Measurements from ENCODE around the gene NAV1.

DNA sequence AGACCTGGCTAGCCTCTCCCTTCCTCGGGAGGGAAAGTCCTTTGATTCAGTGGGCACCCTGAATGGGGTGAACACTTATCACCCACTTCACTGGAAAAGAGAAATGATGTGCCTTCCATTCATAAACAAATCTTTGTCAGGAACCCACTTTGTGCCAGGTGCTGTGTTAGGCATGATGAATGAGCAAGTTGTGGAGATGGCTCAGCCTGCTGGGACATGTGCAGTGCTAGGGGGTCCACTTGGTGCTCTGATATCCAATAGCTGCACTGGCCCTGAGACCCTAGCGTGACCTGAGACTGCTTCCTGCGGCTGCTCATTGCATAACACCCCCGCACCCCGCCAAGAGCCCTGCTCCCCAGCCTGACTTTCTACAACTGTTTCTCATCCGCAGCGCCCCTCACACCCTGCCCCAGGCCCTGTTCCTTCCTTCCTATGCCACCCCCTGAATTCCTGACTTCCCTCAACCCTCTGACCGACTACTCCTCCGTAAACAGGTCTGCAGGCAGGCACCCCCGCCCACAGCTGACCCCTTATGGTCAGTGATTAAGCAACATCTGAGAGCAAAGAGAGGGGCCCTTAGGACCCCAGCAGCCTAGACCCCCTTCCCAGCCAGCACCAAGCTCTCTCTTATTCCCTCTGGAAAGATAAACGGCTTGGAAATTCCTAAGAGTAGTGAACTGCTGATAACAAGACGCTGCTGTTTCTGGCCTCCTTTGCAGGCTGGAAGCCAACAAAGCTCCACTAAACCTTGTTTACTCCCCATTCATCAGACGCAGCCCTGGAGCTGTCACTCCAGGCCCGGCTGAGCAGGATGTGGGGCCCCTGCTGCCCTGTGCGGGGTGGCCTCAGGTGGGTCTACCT, 44.9 kb upstream of the NAV1 start:
- TF ChIP-seq EZH2phosphoT487 (IDR thresholded peaks at IDR 0.05; ENCODE audit: insufficient read depth, low read depth) (no peak), EZH2 (IDR thresholded peaks at IDR 0.05; ENCODE audit: insufficient read depth, poor library complexity, severe bottlenecking) (no peak)
